SK-N-MC (cell line): Measurements from ENCODE around the gene BRAP.

Experiments used
- FOXP2 ChIP-seq: optimal IDR thresholded peaks from 2 replicates; pipeline ENCODE3; 2011; ENCODE audit warnings: mild to moderate bottlenecking, moderate library complexity; ENCODE audit not compliant: insufficient read depth; ENCODE audit errors: extremely low read length, control extremely low read depth
- POLR2AphosphoS5 ChIP-seq: IDR thresholded peaks from 2 replicates; pipeline ENCODE4 v1.6.1; 2012; ENCODE audit warnings: mild to moderate bottlenecking, low read depth, low read length, borderline replicate concordance

GRCh38 chr12:111599453-111600204 lies 86.1 kb downstream of the BRAP start:
- TF ChIP-seq POLR2AphosphoS5 (peak; percentile 91), FOXP2 (no peak)
